OCI-LY7 (cell line): Measurements from ENCODE around the gene KLHL34.

Experiments used
- CTCF ChIP-seq: fragments of 200-600 bp; sonication (generic); conservative IDR thresholded peaks from 2 replicates; pipeline ENCODE4 v1.5.1; 2014; ENCODE audit warnings: mild to moderate bottlenecking, antibody characterized with exemption, low read length, moderate library complexity, mixed read lengths
- EZH2phosphoT487 ChIP-seq: fragments of 200-600 bp; sonication (generic); IDR thresholded peaks from 2 replicates; pipeline ENCODE4 v1.6.1; 2018; ENCODE audit warnings: low read depth, borderline replicate concordance, mild to moderate bottlenecking, mixed run types, antibody characterized with exemption, low read length, moderate library complexity, mixed read lengths

DNA sequence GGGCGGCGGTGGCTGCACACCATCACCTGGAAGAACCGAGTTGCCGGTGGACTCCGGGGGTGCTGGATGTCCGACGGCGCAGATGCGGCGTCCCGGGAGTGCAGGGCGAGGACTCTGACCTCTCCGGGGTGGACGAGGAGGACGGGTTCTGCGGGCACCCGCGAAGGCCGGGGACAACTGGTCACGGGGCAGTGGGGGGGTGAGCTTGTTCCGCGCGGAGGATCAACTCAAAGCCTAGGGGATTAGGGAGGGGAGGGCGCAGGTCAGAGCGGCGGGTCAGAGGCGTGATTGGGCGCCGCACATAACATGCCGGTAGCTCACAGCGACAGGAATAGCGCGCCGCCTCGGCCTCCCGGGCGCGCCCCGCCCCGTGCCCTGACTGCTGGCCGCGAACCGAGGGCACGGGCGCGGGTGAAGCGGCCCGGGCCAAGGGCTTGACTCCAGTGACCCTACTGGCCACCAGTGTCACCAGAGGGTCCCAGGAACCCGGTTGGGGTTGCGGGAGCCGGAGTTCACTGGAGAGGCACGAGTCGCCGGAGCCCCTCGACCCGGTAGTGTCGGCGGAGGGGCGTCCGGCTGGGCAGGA, at the start of gene KLHL34:
- TF ChIP-seq CTCF (no peak), EZH2phosphoT487 (no peak)
